ENCODE results near the gene JAK3. TPM values are rescaled to one million over a fixed set of nuclear protein-coding genes. Genes with fewer than 3 reads are reported as not detected.

The JAK3 gene
- total and polyA plus RNA-seq, 2 donors (not counting 3 experiments of a cell fraction or from before 2014, with no cell fraction given) = 3.1 to 3.8 TPM

GRCh38 chr19:17811681-17812080, 36.1 kb downstream of the JAK3 start:
- TF ChIP-seq GATA2 (IDR thresholded peaks at IDR 0.05; ENCODE audit: insufficient read depth, insufficient read length, low read depth, low read length) (no peak), MYC (IDR thresholded peaks at IDR 0.05; ENCODE audit: low read depth, low read length) (no peak), POLR2AphosphoS5 (IDR thresholded peaks at IDR 0.05; ENCODE audit: insufficient read depth, low read depth, low read length) (no peak), EZH2 (IDR thresholded peaks at IDR 0.05; ENCODE audit: borderline replicate concordance, low read depth, low read length, severe bottlenecking) (no peak)
- H3K4me3 ChIP-seq (replicated peaks in 1 of 3; ENCODE audit: insufficient read depth in 1 of 3, low read depth in 1 of 3, low read length in 3 of 3) = no peak overlapping the region
- H3K4me2 ChIP-seq (ENCODE audit: insufficient read depth, low read length) = no peak overlapping the region
- dilution Hi-C loops (cut with MboI; ENCODE audit: extremely low pct_ligation_motif_present, low sequenced_read_pairs) = no loop called here
- intact Hi-C loops (cut with micrococcal nuclease) = no loop called here
- no peaks in the 10 kb centered on the region for H4K20me1 ChIP-seq (replicated peaks; ENCODE audit: control insufficient read depth, extremely low read depth, insufficient read depth, low read length)
- no peaks in the 10 kb centered on the region for H3K27me3 ChIP-seq (ENCODE audit: control insufficient read depth in 2 of 2, insufficient read depth in 2 of 2, low read length in 2 of 2)
- ChIA-PET POLR2A (no interaction called here), CTCF (no interaction called here)
- H3K9me3 ChIP-seq (replicated peaks; ENCODE audit: control insufficient read depth, insufficient read depth, low read length) = no peaks in the 10 kb centered on the region
- no peaks in the 10 kb centered on the region for H3K4me1 ChIP-seq (ENCODE audit: control insufficient read depth, extremely low read depth, insufficient read depth, low read length)
- H3K36me3 ChIP-seq (ENCODE audit: control insufficient read depth in 2 of 2, extremely low read depth in 1 of 2, insufficient read depth in 2 of 2, low read length in 2 of 2) = no peaks in the 10 kb centered on the region
- no peaks in the 10 kb centered on the region for H3K9me1 ChIP-seq (replicated peaks; ENCODE audit: control insufficient read depth, extremely low read depth, insufficient read depth, low read length)
- no TSS peak for BruUV-seq (replicated peaks)
- no peak for FAIRE-seq
- no peak overlapping the region for H2AFZ ChIP-seq (ENCODE audit: low read depth, low read length)
- H3K9ac ChIP-seq (replicated peaks; ENCODE audit: extremely low read depth, insufficient read depth, low read length) = no peak overlapping the region
- DNase-seq (ENCODE audit: low read depth, low spot score) = no peak
- H3K27ac ChIP-seq (ENCODE audit: insufficient read depth, low read depth, low read length) = no peak overlapping the region
- no peaks in the 10 kb centered on the region for H3K79me2 ChIP-seq (ENCODE audit: control insufficient read depth, insufficient read depth, low read length)

GRCh38 chr19:17811103-17811502, 36.7 kb downstream of the JAK3 start:
- Histone ChIP-seq H3K4me3 (replicated peaks in 1 of 3; ENCODE audit: insufficient read depth in 1 of 3, low read depth in 1 of 3, low read length in 3 of 3) (no peak overlapping the region), H3K9ac (replicated peaks; ENCODE audit: extremely low read depth, insufficient read depth, low read length) (no peak overlapping the region), H3K9me1 (replicated peaks; ENCODE audit: control insufficient read depth, extremely low read depth, insufficient read depth, low read length) (no peaks in the 10 kb centered on the region), H3K4me2 (ENCODE audit: insufficient read depth, low read length) (no peak overlapping the region), H3K79me2 (ENCODE audit: control insufficient read depth, insufficient read depth, low read length) (no peaks in the 10 kb centered on the region), H3K27ac (ENCODE audit: insufficient read depth, low read depth, low read length) (no peak overlapping the region), H3K36me3 (ENCODE audit: control insufficient read depth in 2 of 2, extremely low read depth in 1 of 2, insufficient read depth in 2 of 2, low read length in 2 of 2) (no peaks in the 10 kb centered on the region), H3K4me1 (ENCODE audit: control insufficient read depth, extremely low read depth, insufficient read depth, low read length) (no peaks in the 10 kb centered on the region), H3K27me3 (ENCODE audit: control insufficient read depth in 2 of 2, insufficient read depth in 2 of 2, low read length in 2 of 2) (no peaks in the 10 kb centered on the region), H4K20me1 (replicated peaks; ENCODE audit: control insufficient read depth, extremely low read depth, insufficient read depth, low read length) (no peaks in the 10 kb centered on the region), H2AFZ (ENCODE audit: low read depth, low read length) (no peak overlapping the region), H3K9me3 (replicated peaks; ENCODE audit: control insufficient read depth, insufficient read depth, low read length) (no peaks in the 10 kb centered on the region)
- FAIRE-seq (no peak), DNase-seq (ENCODE audit: low read depth, low spot score) (no peak)
- BruUV-seq (replicated peaks) = no TSS peak
- POLR2A ChIA-PET = no interaction called here
- intact Hi-C loops (cut with micrococcal nuclease) = no loop called here
- TF ChIP-seq MAX (IDR thresholded peaks at IDR 0.05; ENCODE audit: insufficient read depth, insufficient read length) (no peak), GATA2 (IDR thresholded peaks at IDR 0.05; ENCODE audit: insufficient read depth, insufficient read length, low read depth, low read length) (no peak), JUN (IDR thresholded peaks at IDR 0.05; ENCODE audit: borderline replicate concordance, insufficient read depth, insufficient read length, low read depth) (no peak), EZH2 (IDR thresholded peaks at IDR 0.05; ENCODE audit: borderline replicate concordance, low read depth, low read length, severe bottlenecking) (no peak), FOS (IDR thresholded peaks at IDR 0.05; ENCODE audit: borderline replicate concordance, insufficient read depth, low read length) (no peak), POLR2A (IDR thresholded peaks at IDR 0.05; ENCODE audit: low read depth, low read length) (no peak), CTCF (IDR thresholded peaks at IDR 0.05; ENCODE audit: extremely low read depth in 1 of 2, insufficient read depth in 1 of 2, low read depth in 1 of 2, low read length in 2 of 2) (no peak), MYC (IDR thresholded peaks at IDR 0.05; ENCODE audit: low read depth, low read length) (no peak), POLR2AphosphoS5 (IDR thresholded peaks at IDR 0.05; ENCODE audit: insufficient read depth, low read depth, low read length) (no peak)
- CTCF ChIA-PET = no interaction called here
- dilution Hi-C loops (cut with MboI; ENCODE audit: extremely low pct_ligation_motif_present, low sequenced_read_pairs) = no loop called here

Measured in endothelial cell of umbilical vein (primary cell).